Measurements from ENCODE around the gene MED26. TPM values are rescaled to one million over a fixed set of nuclear protein-coding genes. Genes with fewer than 3 reads are reported as not detected.
A peak's percentile ranks its signal among the peaks of the same experiment; 100 is the strongest.

The MED26 gene
- total and polyA plus RNA-seq, 10 of the 15 experiments (the other 5 are each of a cell fraction or from before 2014, with no cell fraction given), result 1.1 to 21.4 (median 9.7) TPM

- Histone ChIP-seq H3K36me3 (ENCODE audit: control insufficient read depth in 2 of 2, insufficient read depth in 2 of 2, low read length in 1 of 2) (peaks cover 0 to 4% of the 10 kb centered on the region in 2 experiments; a peak in 2 of 4 replicates), H3K4me2 (ENCODE audit: control insufficient read depth, insufficient read depth) (peak overlapping the region; percentile 90), H2AFZ (ENCODE audit: control insufficient read depth, low read depth, low read length) (no peak overlapping the region), H3K79me2 (ENCODE audit: control insufficient read depth, insufficient read depth, low read length) (peaks cover 93% of the 10 kb centered on the region), H3K4me3 (no peak overlapping the region), H3K9ac (ENCODE audit: control insufficient read depth, insufficient read depth, low read length) (no peak overlapping the region; the same call in 1 of the 2 replicates), H4K20me1 (ENCODE audit: control insufficient read depth, insufficient read depth) (peaks cover 6% of the 10 kb centered on the region), H3K27ac (ENCODE audit: control insufficient read depth, insufficient read depth) (peak overlapping the region; percentile 85), H3K4me1 (ENCODE audit: control insufficient read depth, insufficient read depth, low read length) (peaks cover 76% of the 10 kb centered on the region), H3K27me3 (replicated peaks in 1 of 2; ENCODE audit: control insufficient read depth in 2 of 2, insufficient read depth in 2 of 2, low read length in 1 of 2) (no peaks in the 10 kb centered on the region), H3K9me3 (replicated peaks; ENCODE audit: control insufficient read depth, insufficient read depth, low read length) (no peaks in the 10 kb centered on the region)
- ATAC-seq (no peak), FAIRE-seq (no peak), DNase-seq (ENCODE audit: low read depth, low spot score) (no peak)
- in situ Hi-C loops (cut with MboI), result loop anchor here (25.0 kb wide), 1 partner anchor 2006 kb away; the partner anchor contains the start of gene CLEC17A
- SMC1A ChIA-PET (ENCODE audit: uncharacterized antibody, unreplicated experiment), result interaction anchor here (0.9 to 10.9 kb wide), 9 partner anchors 8 to 44 kb away, joined by 3 to 164 read pairs (median 3); partner anchors contain the start of gene MED26
- POLR2A ChIA-PET, result interaction anchor here (1.7 to 13.1 kb wide), 3 partner anchors 9 to 33 kb away, joined by 4 to 220 read pairs (median 24); partner anchors contain the start of gene MED26
- intact Hi-C loops (cut with micrococcal nuclease; ENCODE audit: unreplicated experiment), result no loop called here
- RAD21 ChIA-PET (ENCODE audit: unreplicated experiment), result interaction anchor here (1.4 to 11.3 kb wide), 4 partner anchors 8 to 32 kb away, joined by 7 to 169 read pairs (median 18); partner anchors contain the start of gene MED26
- no TSS peak for BruUV-seq (replicated peaks)
- WGBS (ENCODE audit: insufficient coverage, insufficient replicate concordance, low lambda C conversion rate, missing lambda C conversion rate), result 94% methylated on average over 4 of the region's 4 CpGs
- CTCF ChIA-PET, result interaction anchor here (1.0 to 1.8 kb wide), 7 partner anchors 9 to 31 kb away, joined by 3 to 7 read pairs (median 4); no protein-coding TSS in a partner anchor
- no peak for TF ChIP-seq PML (IDR thresholded peaks at IDR 0.05; ENCODE audit: low read length)
- TF ChIP-seq RAD21 (IDR thresholded peaks at IDR 0.05; ENCODE audit: insufficient read depth, low read depth, low read length), result peak; percentile 17; the same call in 1 of the 2 replicates
- TF ChIP-seq SPI1 (IDR thresholded peaks at IDR 0.05; ENCODE audit: borderline replicate concordance, insufficient read depth, low read depth, low read length), result no peak
- TF ChIP-seq TCF12 (IDR thresholded peaks at IDR 0.05; ENCODE audit: low read depth, low read length), result no peak
- no peak for TF ChIP-seq POU2F2 (IDR thresholded peaks at IDR 0.05; ENCODE audit: borderline replicate concordance, low read depth, low read length)
- no peak for TF ChIP-seq MYB (IDR thresholded peaks at IDR 0.05; ENCODE audit: borderline replicate concordance, low read depth, low read length)
- TF ChIP-seq ESRRA (IDR thresholded peaks at IDR 0.05; ENCODE audit: low read length), result no peak
- 0 out of 2 replicates have a peak, but pooled peaks have one; percentile 13 for TF ChIP-seq POLR2A (IDR thresholded peaks at IDR 0.05; ENCODE audit: low read depth, low read length)
- peak; percentile 2 for TF ChIP-seq USF1 (IDR thresholded peaks at IDR 0.05; ENCODE audit: borderline replicate concordance, extremely low read length, insufficient read depth, low read depth, low read length)
- TF ChIP-seq HDGF (IDR thresholded peaks at IDR 0.05), result no peak; the same call in 1 of the 2 replicates
- no peak for TF ChIP-seq ZBED1 (IDR thresholded peaks at IDR 0.05; ENCODE audit: borderline replicate concordance)
Observed at GRCh38 chr19:16593181-16593580, 34.8 kb downstream of the MED26 start.

Data from GM12878 (cell line).